Measurements from ENCODE around the gene JUNB.

The JUNB gene

GRCh38 chr19:12842511-12842910 is 51.2 kb downstream of the JUNB start:
- no peak for DNase-seq (ENCODE audit: low read depth in 2 of 2)

Data from activated CD4-positive, alpha-beta T cell treated with anti-CD3 and anti-CD28 coated beads for 24 hours (primary cell).